Measurements from ENCODE around the gene ZNF836.

- TF ChIP-seq EZH2 (IDR thresholded peaks at IDR 0.05; ENCODE audit: borderline replicate concordance, low read depth, low read length, severe bottlenecking): no peak
- peak; percentile 89 for TF ChIP-seq CTCF (IDR thresholded peaks at IDR 0.05; ENCODE audit: borderline replicate concordance, extremely low read depth, low read length, poor library complexity, severe bottlenecking)
Measured at GRCh38 chr19:52139252-52140031, 32.0 kb downstream of the ZNF836 start, which contains the start of gene ZNF616.
